ENCODE results near the gene IFT57. TPM values are rescaled to one million over a fixed set of nuclear protein-coding genes. Genes with fewer than 3 reads are reported as not detected.

The IFT57 gene
- total RNA-seq, 1 experiment from 2014 or later: 32.1 TPM

DNA sequence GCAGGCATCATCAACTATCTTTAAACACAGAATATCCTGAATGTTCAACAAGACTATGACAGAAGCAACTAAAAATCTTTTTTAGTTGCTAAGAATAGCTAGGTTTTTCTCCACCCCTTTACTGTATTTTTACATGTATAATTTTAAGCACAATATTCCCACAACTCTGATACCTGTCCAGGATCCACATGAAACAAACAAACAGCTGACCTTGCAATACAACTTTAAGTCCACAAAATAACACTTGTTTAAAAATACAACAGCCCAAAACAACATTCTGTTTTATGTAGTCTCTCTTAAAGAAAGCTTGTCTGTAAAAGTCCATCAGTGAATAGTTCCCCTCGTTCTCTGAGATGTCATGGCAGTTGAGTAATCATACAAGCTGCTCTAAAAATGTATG lies 41.1 kb downstream of the IFT57 start (continued):
- TF ChIP-seq ZNF532 (CRISPR knock-in tag; IDR thresholded peaks at IDR 0.05; ENCODE audit: borderline replicate concordance): no peak
- no peak for TF ChIP-seq PREB (CRISPR knock-in tag; IDR thresholded peaks at IDR 0.05; ENCODE audit: borderline replicate concordance)
- TF ChIP-seq ZNF138 (CRISPR knock-in tag; conservative IDR thresholded peaks at IDR 0.05): no peak
- TF ChIP-seq, protein P1, sequence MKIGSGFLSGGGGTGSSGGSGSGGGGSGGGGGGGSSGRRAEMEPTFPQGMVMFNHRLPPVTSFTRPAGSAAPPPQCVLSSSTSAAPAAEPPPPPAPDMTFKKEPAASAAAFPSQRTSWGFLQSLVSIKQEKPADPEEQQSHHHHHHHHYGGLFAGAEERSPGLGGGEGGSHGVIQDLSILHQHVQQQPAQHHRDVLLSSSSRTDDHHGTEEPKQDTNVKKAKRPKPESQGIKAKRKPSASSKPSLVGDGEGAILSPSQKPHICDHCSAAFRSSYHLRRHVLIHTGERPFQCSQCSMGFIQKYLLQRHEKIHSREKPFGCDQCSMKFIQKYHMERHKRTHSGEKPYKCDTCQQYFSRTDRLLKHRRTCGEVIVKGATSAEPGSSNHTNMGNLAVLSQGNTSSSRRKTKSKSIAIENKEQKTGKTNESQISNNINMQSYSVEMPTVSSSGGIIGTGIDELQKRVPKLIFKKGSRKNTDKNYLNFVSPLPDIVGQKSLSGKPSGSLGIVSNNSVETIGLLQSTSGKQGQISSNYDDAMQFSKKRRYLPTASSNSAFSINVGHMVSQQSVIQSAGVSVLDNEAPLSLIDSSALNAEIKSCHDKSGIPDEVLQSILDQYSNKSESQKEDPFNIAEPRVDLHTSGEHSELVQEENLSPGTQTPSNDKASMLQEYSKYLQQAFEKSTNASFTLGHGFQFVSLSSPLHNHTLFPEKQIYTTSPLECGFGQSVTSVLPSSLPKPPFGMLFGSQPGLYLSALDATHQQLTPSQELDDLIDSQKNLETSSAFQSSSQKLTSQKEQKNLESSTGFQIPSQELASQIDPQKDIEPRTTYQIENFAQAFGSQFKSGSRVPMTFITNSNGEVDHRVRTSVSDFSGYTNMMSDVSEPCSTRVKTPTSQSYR (CRISPR knock-in tag; IDR thresholded peaks at IDR 0.05): no peak

- no peaks in the 10 kb centered on the region for H3K27me3 Mint-ChIP-seq (ENCODE audit: low read depth)
- ATAC-seq (no peak), DNase-seq (ENCODE audit: low spot score) (no peak)
- no peak for TF ChIP-seq NFATC4 (CRISPR knock-in tag; IDR thresholded peaks at IDR 0.05)
- no peak for TF ChIP-seq NFYB (CRISPR knock-in tag; conservative IDR thresholded peaks at IDR 0.05; ENCODE audit: low read depth)
- TF ChIP-seq PRRX2 (CRISPR knock-in tag; IDR thresholded peaks at IDR 0.05): no peak
- TF ChIP-seq, protein P2, sequence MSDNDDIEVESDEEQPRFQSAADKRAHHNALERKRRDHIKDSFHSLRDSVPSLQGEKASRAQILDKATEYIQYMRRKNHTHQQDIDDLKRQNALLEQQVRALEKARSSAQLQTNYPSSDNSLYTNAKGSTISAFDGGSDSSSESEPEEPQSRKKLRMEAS (CRISPR knock-in tag; IDR thresholded peaks at IDR 0.05): no peak
- TF ChIP-seq SOX15 (CRISPR knock-in tag; IDR thresholded peaks at IDR 0.05): no peak
- TF ChIP-seq MLX (CRISPR knock-in tag; IDR thresholded peaks at IDR 0.05): no peak
- no peak for TF ChIP-seq OVOL2 (CRISPR knock-in tag; IDR thresholded peaks at IDR 0.05; ENCODE audit: borderline replicate concordance)
- TF ChIP-seq, protein P3, sequence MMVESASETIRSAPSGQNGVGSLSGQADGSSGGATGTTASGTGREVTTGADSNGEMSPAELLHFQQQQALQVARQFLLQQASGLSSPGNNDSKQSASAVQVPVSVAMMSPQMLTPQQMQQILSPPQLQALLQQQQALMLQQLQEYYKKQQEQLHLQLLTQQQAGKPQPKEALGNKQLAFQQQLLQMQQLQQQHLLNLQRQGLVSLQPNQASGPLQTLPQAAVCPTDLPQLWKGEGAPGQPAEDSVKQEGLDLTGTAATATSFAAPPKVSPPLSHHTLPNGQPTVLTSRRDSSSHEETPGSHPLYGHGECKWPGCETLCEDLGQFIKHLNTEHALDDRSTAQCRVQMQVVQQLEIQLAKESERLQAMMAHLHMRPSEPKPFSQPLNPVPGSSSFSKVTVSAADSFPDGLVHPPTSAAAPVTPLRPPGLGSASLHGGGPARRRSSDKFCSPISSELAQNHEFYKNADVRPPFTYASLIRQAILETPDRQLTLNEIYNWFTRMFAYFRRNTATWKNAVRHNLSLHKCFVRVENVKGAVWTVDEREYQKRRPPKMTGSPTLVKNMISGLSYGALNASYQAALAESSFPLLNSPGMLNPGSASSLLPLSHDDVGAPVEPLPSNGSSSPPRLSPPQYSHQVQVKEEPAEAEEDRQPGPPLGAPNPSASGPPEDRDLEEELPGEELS (CRISPR knock-in tag; IDR thresholded peaks at IDR 0.05): no peak
- no peak for TF ChIP-seq TCF7 (CRISPR knock-in tag; IDR thresholded peaks at IDR 0.05; ENCODE audit: low read depth)
- no peak for TF ChIP-seq SMAD3 (CRISPR knock-in tag; IDR thresholded peaks at IDR 0.05; ENCODE audit: borderline replicate concordance)
- no peak for TF ChIP-seq ZNF416 (CRISPR knock-in tag; IDR thresholded peaks at IDR 0.05)
- TF ChIP-seq NR1H2 (CRISPR knock-in tag; IDR thresholded peaks at IDR 0.05): no peak
- TF ChIP-seq NR2C2 (CRISPR knock-in tag; IDR thresholded peaks at IDR 0.05): no peak
- TF ChIP-seq HMGA2 (CRISPR knock-in tag; IDR thresholded peaks at IDR 0.05): no peak
- no peak overlapping the region for H3K4me3 Mint-ChIP-seq
- H3K36me3 Mint-ChIP-seq: no peaks in the 10 kb centered on the region
- CTCF ChIA-PET: no interaction called here
- H3K9me3 Mint-ChIP-seq: no peaks in the 10 kb centered on the region
- peaks cover 20% of the 10 kb centered on the region for H3K4me1 Mint-ChIP-seq
- POLR2A ChIA-PET: no interaction called here
- no peak overlapping the region; the same call in 1 of the 2 replicates for H3K27ac Mint-ChIP-seq
These were observed 42.0 kb downstream of the IFT57 start for GRCh38 chr3:108180194-108180593.
